ENCODE data around the gene PRKCSH. TPM values are rescaled to one million over a fixed set of nuclear protein-coding genes. Genes with fewer than 3 reads are reported as not detected.

PRKCSH gene
- 208 and 334 TPM in 2 replicates for total RNA-seq

GRCh38 chr19:11435057-11435832, at the start of gene PRKCSH, which contains the start of gene ODAD3:
PRKCSH (plus strand) TSS chr19:11435635; CDS start chr19:11436118, 483 bp downstream.
ODAD3 (minus strand) TSS chr19:11435121; CDS start chr19:11435016, 105 bp downstream.

GRCh38 chr19:11418549-11419506, 16.6 kb upstream of the PRKCSH start, which contains the start of gene RGL3:
RGL3 (minus strand) TSS chr19:11419314; CDS start chr19:11419278, 36 bp downstream.

GRCh38 chr19:11480715-11481533, 45.5 kb downstream of the PRKCSH start, which contains the start of gene ELAVL3:
ELAVL3 (minus strand) TSS chr19:11481046; CDS start chr19:11480608, 438 bp downstream.

Other genes with a start within 250 kb of the PRKCSH start
- gene KANK2, start 238.1 kb upstream of the PRKCSH start, total RNA-seq, result 132 and 258 TPM in 2 replicates
- gene ANGPTL8, start 196.0 kb upstream of the PRKCSH start, total RNA-seq, result not detected in 2 replicates
- 18.7 and 52.5 TPM in 2 replicates for gene DOCK6, start 173.1 kb upstream of the PRKCSH start, total RNA-seq
- not detected in 2 replicates for gene TSPAN16, start 139.5 kb upstream of the PRKCSH start, total RNA-seq
- gene RAB3D, start 96.0 kb upstream of the PRKCSH start, total RNA-seq, result 6.2 and 13.3 TPM in 2 replicates
- 215 and 295 TPM in 2 replicates for gene TMEM205, start 89.4 kb upstream of the PRKCSH start, total RNA-seq
- gene CCDC159, start 89.1 kb upstream of the PRKCSH start, total RNA-seq, result 4.4 and 9.5 TPM in 2 replicates
- gene PLPPR2, start 80.2 kb upstream of the PRKCSH start, total RNA-seq, result 6.2 and 18.5 TPM in 2 replicates
- 1.6 and 4.2 TPM in 2 replicates for gene SWSAP1, start 61.0 kb upstream of the PRKCSH start, total RNA-seq
- gene EPOR, start 51.3 kb upstream of the PRKCSH start, total RNA-seq, result 4.9 and 10.9 TPM in 2 replicates
- gene RGL3, start 16.3 kb upstream of the PRKCSH start, total RNA-seq, result 0.16 and 1.0 TPM in 2 replicates
- gene ODAD3, start 514 bp upstream of the PRKCSH start, total RNA-seq, result 0.16 TPM in 1 of 2 replicates, not detected in the other
- gene ELAVL3, start 45.4 kb downstream of the PRKCSH start, total RNA-seq, result under 0.01 TPM in 1 of 2 replicates, not detected in the other
- gene ZNF653, start 70.2 kb downstream of the PRKCSH start, total RNA-seq, result 6.1 and 6.4 TPM in 2 replicates
- gene ECSIT, start 93.5 kb downstream of the PRKCSH start, total RNA-seq, result 52.4 and 69.1 TPM in 2 replicates
- 54.9 and 84.6 TPM in 2 replicates for gene CNN1, start 103.2 kb downstream of the PRKCSH start, total RNA-seq
- gene ELOF1, start 123.6 kb downstream of the PRKCSH start, total RNA-seq, result 52.6 and 79.0 TPM in 2 replicates
- 1.1 and 17.5 TPM in 2 replicates for gene ACP5, start 142.0 kb downstream of the PRKCSH start, total RNA-seq
- gene ZNF627, start 161.8 kb downstream of the PRKCSH start, total RNA-seq, result 10.3 and 11.0 TPM in 2 replicates

Measured in mesangial cell (primary cell).